ENCODE data around the gene SNX25.

SNX25 gene

DNA sequence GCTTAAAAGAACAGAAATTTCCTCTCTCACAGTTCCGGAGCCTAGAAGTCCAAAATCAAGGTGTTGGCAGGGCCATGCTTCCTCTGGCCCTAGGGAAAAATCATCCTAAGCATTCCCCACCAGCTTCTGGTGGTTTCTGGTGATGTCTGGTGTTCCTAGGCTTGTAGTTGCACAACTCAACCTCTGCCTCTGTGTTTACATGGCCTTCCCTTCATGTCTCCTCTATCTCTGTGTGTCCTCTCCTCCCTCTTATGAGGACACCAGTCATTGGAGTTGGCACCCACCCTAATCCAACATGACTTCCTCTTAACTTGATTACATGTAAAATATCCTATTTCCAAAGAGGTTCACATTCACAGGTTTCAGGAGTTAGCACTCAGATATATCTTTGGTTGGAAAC, 170.9 kb downstream of the SNX25 start:
- no peak for DNase-seq (ENCODE audit: low spot score)

DNA sequence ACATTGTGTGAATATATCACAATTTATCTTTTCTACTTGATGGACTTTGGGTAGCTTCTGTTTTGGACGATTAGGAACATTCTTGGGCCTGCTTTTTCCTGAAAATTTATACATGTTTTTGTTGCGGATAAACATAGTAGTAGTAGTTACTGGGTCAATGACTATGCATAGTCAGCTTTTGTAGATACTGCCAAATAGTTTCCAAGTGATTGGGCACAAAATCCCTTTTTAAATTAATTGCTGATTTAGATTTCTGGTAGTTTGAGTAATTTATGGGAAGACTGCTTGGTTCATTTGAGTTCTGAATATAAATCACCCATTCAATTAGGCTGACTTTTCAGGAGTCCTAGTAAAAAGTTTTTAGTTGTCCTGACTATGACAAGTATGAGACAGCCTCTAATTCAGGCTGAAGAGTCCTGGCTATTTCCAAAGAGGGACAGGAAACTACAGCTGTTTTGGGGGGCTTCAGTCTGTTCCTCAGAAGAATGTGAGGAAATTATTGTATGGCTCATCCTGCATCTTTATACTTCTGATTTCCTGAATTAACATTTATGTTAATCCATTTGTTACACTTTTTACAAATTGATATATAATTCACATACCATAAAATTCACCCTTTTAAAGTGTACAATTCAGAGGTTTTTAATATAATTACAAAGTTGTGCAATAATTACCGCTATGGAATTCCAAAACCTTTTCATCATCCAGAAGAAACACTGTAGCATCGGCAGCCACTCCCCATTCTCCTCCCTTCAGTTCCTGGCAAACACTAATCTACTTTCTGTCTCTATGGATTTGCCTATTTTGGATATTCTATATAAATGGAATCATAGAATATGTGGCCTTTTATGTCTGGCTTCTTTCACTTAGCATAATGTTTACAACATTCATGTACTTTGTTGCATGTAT, 172.1 kb downstream of the SNX25 start:
- no peak for DNase-seq (ENCODE audit: low spot score)

DNA sequence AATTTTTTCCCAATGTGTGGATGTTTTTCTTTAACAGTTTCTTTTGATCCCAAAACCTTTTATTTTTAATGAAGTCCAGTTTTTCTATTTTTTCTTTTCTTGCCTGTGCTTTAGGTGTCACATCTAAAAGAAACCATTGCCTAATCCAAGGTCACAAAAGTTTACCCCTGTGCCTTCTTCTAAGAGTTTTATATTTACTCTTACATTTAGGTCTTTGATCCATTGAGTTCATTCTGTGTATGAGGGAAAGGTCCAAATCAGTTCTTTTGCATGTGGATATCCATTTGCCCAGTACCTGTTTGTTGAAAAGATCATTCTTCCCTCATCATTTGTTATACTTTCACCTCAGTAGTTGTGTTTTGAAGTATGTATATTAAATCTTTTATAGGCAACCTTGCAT, 173.4 kb downstream of the SNX25 start:
- no peak for DNase-seq (ENCODE audit: low spot score)

DNA sequence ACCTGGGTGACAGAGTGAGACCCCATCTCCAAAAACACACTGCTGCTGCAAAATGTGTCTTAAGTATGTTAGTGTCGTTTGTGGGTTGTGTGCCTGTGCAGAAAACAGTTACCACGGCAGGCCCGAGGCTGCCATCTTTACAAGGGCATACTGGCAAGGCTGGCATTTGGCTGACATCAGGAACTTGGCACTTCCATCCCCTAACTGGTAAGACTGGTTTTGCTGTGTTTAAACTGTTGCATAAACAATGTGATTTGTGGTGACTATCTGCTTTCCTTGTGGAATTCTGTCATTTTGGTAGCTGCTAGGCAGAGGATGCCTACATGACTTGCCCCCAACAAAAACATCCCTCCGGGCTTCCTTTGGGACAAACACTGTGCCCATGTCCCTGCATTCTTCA, 174.1 kb downstream of the SNX25 start:
- no peak for DNase-seq (ENCODE audit: low spot score)

DNA sequence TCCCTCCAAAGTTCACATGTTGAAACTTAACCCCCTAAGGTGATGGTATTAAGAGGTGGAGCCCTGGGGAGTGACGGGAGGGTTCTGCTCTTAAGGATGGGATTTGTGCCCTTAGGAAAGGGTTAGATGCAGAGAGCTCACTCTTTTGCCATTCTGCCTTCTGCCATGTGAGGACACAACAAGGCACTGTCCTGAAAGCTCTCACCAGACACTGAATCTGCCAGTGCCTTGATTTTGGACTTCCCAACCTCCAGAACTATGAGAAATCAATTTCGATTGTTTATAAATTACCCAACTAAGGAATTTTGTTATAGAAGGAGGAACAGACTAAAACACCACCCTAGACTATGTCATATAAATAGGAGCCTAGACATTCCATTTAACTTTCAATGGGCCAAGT, 174.7 kb downstream of the SNX25 start:
- no peak for DNase-seq (ENCODE audit: low spot score)

DNA sequence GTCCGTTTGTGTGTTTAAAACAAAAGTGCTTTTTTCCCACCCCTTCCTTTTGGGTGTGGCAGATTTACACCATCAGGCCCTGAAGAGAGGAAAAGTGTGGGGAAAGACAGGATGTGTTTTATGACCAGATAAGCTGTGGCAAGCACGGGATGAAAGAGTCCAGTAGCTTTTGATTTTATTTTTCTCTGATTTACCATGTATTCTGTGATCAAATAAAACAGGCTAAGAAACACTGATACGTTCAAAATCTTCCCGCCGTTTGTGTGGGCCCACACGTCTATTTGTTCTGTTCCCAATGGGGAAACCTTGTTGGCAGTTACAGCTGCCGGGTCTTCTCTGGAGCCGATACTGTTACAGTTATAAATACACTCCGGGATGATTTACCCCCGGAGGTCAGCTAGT, 175.5 kb downstream of the SNX25 start:
- no peak for DNase-seq (ENCODE audit: low spot score)

DNA sequence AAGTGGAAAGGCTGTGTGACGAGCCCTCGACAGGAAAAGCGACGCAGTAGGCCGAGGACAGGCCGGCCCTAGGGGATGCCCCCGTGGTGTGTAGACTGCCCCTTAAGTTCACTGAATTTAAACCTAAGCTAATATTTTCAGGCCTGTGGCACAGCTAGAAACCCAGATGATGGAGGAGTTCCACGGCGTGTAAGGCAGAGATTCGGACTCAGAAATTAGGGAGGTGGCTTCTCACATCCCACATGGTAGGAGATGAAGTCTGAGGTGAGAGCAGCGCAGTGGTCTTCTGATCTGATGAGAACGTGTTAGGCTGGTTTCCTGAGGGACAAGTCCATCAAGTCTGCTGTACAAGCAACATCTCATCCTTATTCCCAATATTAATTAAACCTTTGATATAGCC, 178.6 kb downstream of the SNX25 start:
- DNase-seq (ENCODE audit: low spot score): no peak

DNA sequence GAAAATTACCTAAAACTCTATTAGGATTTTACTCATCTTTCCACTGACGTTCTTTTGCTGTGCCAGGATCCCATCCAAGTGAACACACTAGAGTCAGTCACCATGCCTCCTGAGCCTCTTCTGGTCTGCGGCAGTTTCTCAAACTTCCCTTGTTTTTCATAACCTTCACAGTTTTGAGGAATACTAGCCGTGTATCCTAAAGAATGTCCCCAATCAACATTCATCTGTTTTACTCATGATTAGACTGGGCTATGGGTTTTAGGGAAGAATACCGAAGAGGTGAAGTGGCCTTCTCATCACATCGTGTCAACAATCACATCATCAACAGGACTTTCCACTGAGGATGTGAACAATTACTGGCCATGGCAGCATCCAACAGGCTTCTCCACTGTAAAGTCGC, 181.5 kb downstream of the SNX25 start:
- DNase-seq (ENCODE audit: low spot score): no peak

DNA sequence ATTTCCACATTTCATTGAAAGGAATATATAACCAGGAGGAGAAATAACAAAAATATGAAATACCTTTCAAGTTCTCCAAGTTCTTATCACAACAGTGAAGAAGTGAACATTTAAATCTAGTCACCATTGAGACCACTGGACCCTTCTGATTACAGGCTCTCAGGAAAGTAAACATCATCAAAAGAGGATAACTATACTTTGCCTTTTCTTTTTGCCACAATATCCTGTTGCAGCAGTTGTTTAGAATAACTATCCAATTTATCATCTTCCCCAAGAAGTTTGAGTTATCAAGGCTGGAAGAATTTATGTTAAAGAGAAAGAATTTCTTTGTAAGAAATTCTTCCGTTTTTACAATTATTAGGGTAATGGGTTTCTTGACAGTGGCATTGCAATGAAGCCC, 182.8 kb downstream of the SNX25 start:
- no peak for DNase-seq (ENCODE audit: low spot score)

DNA sequence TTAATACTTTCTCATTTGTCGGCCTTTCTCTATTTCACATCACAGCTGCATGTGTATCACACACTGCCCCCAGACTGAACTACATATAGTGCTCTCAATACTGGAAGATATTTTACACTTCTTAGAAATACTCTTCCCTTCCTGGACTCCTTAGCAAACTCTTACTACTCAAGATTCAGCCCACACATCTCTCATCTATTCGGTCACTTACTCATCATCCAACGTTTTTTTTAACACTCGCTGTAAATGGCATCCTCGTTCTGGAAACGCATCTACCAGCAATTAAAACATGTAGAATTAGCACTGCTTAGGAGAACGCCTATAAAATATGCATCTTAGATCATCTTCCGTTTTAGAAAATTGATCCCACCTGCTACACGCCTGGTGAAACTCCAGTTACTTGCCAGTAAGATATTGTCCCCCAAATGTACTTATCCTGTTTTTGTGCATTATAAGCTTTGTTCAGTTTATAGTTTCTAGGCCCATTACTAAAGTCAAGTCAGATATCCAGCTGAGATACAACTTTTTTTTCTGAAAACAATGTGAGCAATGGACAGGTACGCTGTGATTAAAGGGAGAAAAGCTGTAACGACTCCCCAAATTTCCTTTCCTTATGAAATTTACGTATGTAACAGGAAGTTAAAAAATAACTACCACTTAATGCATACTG, 185.3 kb downstream of the SNX25 start:
- DNase-seq (ENCODE audit: low spot score): peak; percentile 55

DNA sequence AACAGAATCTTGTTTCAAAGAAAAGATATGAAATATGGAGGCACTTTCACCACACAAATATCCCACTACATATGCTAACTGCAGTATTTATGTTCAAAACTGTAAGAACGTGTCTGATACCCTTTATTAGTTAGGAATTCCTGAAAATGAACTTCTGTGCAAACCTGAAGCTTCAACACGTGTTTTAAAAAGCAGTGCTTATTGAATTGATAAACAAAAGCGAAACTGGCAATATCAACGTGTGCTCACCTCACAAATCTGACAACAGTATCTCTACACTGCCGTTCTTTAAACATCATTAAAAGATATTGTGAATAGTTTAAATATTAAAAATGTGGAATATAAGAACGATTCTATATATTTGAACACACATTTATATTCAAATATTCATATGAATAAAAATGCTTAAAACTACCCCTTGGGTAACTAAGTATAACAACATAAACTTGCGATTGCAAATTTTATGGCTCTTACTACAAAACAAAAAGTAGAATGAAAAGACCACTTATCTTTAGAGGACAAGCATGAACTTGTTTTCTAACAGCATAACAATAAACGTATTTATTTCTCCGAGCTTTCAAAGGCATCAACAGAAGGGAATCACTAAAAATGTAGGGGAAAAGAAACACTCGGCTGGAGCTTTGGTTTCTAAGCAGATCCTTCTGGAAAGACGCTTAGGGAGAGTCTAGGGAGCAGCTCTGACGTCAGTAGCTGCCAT, 186.0 kb downstream of the SNX25 start, which contains the start of gene LRP2BP:
Gene LRP2BP, minus strand, starts transcription at position 687 of the 718 bp plus-strand sequence. CDS start 17,738 bp downstream, outside the sequence.
- DNase-seq (ENCODE audit: low spot score): peak; percentile 17

DNA sequence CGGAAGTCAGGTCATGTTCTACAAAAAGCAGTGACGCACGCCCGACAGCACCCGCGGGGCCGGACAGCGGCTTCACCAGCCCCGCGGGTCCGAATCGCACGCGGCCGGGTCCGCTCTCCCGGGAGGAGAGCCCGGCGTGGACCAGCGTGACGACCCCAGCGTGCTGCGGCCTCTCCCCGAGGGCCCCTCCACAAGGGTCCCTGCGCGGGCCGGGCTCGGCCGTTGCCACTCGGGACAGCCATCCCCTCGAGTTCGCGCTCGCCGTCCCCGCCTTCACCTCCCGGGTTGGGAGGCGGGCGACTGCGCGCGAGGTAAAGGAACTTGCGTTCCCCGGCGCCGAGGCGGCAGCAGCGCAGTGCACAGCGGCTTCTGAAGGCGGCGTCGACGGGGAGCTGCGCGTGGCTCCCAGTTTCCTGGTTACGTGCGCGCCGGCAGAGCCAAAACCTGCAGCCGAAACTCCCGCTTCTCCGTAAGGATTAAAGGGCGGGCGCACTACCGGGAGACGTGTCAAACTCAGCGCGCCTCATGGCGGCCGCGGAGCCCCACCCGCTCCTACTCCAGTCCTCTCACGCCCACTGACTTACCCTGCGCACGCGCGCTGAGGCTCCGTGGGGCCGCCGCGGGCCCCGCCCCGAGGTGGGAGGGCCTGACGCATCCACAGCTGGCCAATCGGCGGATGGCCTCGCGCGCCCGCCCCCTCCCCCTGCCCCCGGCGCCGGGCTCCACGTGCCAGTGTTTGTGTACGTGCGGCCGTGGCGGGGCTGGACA, 186.7 kb downstream of the SNX25 start:
- DNase-seq (ENCODE audit: low spot score): peak; percentile 96

DNA sequence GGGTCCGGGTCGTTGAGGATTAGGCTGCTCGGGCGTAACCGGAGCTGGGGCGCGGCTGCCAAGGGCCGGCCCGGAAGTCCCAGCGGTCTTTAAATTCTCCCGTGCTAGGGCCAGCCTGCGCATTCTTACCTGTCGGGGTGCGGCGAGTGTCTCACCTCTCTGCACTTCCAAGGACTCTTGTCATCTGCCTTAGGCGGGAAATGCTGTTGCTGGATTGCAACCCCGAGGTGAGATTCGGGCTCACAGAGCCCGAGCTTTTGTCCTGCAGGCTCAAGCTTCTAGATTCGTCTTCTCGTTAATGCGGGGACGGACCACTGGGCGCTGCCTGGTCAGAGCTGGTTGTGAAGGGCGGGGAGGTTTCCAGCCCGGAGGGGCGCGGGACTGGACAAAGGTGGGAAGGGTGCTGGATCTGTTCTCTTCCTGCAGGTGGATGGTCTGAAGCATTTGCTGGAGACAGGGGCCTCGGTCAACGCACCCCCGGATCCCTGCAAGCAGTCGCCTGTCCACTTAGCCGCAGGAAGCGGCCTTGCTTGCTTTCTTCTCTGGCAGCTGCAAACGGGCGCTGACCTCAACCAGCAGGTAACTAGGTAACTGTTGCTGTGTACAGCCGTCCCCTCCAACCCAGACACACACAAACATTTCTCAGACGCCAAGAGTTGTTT, 187.5 kb downstream of the SNX25 start, which contains the start of gene ANKRD37:
Gene ANKRD37, plus strand, starts transcription at position 118 of the 662 bp plus-strand sequence. Its CDS starts 83 bp downstream, at position 201.
- no peak for DNase-seq (ENCODE audit: low spot score)

DNA sequence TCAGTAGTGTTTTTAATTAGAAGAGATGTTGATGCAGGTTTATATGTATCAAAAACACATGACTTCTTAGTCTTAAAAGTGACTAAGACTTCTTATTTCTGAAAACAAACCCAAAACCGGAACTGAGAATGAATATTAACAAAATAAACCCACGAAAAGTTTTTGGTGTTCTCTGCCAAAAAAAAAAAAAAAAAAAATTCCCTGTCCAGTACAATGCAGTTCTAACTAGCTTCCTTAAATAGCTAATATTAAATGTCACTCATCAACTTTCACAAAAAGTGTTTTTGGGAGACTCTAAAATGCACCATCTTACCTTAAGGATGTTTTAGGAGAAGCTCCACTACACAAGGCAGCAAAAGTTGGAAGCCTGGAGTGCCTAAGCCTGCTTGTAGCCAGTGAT, 189.2 kb downstream of the SNX25 start:
- no peak for DNase-seq (ENCODE audit: low spot score)

DNA sequence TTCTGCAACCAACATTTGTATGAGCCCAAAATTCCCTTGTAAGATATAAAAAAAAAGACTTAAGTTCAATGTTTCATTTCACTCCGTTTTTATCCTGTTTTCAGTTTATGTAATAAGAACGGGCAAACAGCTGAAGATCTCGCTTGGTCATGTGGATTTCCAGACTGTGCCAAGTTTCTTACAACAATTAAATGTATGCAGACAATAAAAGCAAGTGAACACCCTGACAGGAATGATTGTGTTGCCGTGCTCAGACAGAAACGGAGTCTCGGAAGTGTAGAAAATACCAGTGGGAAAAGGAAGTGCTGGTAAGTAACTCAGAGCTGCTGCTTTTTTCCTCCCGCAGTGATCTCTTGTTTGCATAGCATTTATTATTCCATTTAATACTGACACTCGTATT, 190.1 kb downstream of the SNX25 start:
- no peak for DNase-seq (ENCODE audit: low spot score)

DNA sequence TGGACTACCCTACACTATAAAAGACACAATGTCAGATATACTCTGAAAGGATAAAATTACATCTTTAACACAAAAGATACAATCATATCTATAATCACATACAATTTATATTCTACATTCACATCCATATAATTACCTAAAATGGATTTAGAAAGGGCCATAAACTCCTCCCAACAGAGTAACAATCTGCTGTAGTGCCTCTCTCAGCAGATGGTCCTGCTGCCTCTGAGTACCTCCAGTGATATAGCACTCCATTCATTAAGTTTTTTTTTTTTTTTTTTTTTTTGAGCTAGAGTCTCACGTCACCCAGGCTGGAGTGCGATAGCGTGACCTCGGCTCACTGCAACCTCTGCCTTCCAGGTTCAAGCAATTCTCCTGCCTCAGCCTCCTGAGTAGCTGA, 194.6 kb downstream of the SNX25 start:
- DNase-seq (ENCODE audit: low spot score): no peak

DNA sequence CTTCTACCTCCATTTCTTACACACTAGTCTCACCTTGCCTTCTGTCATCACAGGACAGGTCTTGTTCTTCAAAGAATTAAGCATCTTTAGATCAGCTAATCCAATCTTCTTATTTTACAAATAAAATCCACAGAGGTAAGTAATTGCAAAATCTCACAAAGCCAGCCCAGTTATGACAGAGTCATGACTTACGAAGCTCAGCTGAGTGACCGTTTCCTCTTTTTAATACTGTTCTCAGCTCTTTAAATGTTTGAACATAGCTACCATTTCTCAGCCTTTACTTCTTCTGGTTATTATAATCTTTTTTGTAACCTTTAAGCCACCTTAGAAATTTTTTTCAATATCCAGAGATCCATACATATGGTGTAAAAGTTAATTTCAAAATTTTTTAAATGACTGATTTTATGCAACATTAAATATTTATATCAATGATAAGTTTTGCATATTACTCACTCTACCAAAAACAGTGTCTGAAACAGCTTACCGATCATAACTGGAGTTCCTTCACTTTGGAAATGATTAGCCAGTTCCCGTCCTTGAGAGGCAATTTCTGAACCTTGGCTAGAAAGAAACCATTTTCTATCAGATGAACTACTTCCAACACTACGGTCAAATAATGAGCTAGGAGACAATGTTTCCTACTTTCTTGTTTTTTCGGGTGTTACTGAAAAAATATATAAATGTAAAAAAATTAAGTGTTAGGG, 196.1 kb downstream of the SNX25 start:
- DNase-seq (ENCODE audit: low spot score): peak; percentile 50

DNA sequence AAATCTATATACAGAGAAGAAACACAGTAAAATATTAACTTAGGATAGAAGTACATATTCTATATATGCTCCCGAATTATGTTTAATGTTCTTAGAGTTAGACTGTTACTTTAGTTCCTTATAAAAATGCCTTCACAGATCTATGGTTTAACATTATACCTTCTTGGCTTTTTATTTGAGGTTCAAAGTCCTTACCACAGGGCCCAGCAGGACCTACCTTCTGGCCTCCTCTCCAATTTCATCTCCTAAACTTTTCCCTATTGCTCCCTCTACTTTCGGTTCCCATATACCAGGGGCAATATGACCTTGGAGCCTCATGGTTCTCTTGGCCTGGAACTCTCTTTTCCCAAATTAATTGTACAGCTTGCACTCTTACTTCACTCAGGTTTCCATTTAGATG, 199.0 kb downstream of the SNX25 start:
- no peak for DNase-seq (ENCODE audit: low spot score)

DNA sequence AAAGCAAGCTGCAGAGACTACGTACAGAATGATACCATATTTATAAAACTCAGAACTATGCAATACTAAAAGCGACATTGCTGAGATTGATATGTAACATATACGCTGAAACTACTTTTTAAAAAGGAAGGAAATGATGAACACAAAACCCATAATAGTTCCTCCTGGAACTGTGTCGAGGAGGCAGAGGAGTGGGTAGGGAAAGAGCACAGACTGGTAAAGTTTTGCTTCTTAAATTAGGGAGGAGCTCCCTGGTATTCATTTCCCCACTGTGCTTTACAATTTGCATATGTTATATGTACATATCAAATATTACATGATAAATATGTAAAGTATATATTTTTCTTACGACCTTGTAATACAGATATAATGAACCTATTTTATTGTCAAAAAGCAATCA, 202.5 kb downstream of the SNX25 start:
- DNase-seq (ENCODE audit: low spot score): no peak

DNA sequence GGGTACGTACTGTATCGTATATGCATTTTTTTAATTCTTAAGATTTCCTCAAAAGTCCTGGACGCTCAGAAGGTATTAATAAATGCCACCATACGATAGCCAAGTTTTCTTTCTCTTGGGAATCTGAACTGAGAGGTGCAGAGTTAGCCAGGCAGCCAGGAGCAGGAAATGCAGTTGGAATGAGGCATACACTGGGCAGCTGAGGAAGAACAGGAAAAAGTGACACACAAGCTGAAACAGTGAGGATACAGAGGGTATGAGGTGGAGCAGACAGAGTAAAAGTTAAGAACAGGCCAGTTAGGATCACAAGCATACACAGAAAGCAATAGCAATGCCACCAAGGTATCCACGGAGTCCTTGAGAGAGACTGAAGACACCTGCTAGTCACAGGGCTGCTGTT, 203.0 kb downstream of the SNX25 start:
- no peak for DNase-seq (ENCODE audit: low spot score)
